HCT116 (cell line): ENCODE results near the gene C1orf35.

Experiments used
- CEBPB ChIP-seq: IDR thresholded peaks from 2 replicates; pipeline ENCODE4 v1.6.1; 2012; ENCODE audit warnings: low read depth
- CTCF ChIP-seq, 3 experiments: fragments of 200-600 bp in 1 of 3; sonication (generic) in 1 of 3; IDR thresholded peaks in 2 of 3; conservative IDR thresholded peaks in 1 of 3; 2 replicates each; pipeline ENCODE4 v1.5.1; 2012 to 2017; ENCODE audit warnings: low read depth in 2 of 3, low read length in 2 of 3, antibody characterized with exemption in 1 of 3, borderline replicate concordance in 1 of 3, control low read depth in 1 of 3, mild to moderate bottlenecking in 1 of 3, mixed read lengths in 1 of 3, mixed run types in 1 of 3, moderate library complexity in 1 of 3; ENCODE audit not compliant: insufficient read depth in 1 of 3
- ELF1 ChIP-seq: IDR thresholded peaks from 2 replicates; pipeline ENCODE4 v1.6.1; 2012; ENCODE audit warnings: low read depth, borderline replicate concordance
- POLR2A ChIP-seq: IDR thresholded peaks from 2 replicates; pipeline ENCODE4 v1.7.0; 2011; ENCODE audit warnings: borderline replicate concordance; ENCODE audit not compliant: insufficient read depth, insufficient read length; ENCODE audit errors: extremely low read depth
- REST ChIP-seq: IDR thresholded peaks from 2 replicates; pipeline ENCODE4 v1.6.1; 2012; ENCODE audit warnings: low read depth
- SIN3A ChIP-seq: IDR thresholded peaks from 2 replicates; pipeline ENCODE4 v1.6.1; 2012; ENCODE audit warnings: low read depth
- TF ChIP-seq, protein P1 (sequence below): IDR thresholded peaks from 2 replicates; pipeline ENCODE4 v1.6.1; 2012
- TF ChIP-seq, protein P2 (sequence below): IDR thresholded peaks from 2 replicates; pipeline ENCODE4 v1.6.1; 2011; ENCODE audit warnings: mild to moderate bottlenecking, low read length, moderate library complexity; ENCODE audit not compliant: insufficient replicate concordance; ENCODE audit errors: extremely low read depth

DNA sequence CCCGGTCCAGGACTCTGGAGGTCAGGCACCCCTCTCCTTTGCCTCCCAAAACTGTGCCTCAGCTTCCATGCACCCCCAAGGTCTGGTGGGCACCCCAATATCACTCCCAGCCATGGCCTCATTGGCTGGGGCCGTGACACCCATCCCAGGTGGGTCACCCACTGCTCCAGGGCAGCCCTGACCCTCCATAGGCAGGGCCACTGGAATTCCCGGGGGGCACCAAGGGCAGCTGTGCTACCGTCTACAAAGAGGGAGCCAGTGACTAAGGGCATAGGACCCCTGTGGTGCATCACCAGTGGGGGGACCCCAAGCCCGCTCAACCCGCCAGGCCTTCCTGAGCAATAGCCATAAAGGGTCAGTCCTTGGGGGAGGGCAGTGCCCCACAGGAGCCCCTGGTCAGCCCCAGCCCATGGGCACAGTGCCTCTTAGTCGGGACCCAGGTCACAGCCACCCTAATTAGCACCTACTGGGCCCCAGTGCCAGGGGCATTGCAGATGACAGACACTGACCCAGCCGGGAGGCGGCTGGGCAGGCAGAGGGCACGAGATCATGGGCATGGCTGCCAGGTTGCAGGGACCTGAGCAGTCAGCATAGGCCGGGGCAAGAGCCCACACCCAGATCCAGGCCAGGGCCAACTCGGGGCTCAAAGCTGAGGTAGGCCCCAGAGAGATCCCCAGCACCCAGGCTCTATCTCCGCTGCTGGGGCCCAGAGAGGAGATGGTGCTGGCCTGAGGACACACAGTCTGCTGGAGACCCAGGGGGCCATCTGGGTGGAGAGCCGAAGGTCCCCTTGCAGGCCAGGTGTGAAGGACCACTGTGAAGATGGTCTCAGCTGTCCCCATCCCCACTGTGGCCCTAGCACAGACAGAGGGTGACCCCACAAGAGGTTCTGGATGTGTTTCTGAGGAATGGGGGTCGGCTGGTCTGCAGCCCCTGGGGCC is 39.6 kb downstream of the C1orf35 start:
- TF ChIP-seq SIN3A (no peak), CTCF (IDR thresholded peaks at IDR 0.05 in 2 of 3, conservative IDR thresholded peaks at IDR 0.05 in 1 of 3; ENCODE audit: borderline replicate concordance in 1 of 3, insufficient read depth in 1 of 3, low read depth in 2 of 3, low read length in 2 of 3) (no peak), ELF1 (no peak), POLR2A (no peak), CEBPB (no peak), REST (no peak)
- TF ChIP-seq, protein P1, sequence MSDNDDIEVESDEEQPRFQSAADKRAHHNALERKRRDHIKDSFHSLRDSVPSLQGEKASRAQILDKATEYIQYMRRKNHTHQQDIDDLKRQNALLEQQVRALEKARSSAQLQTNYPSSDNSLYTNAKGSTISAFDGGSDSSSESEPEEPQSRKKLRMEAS = no peak
- TF ChIP-seq, protein P2, sequence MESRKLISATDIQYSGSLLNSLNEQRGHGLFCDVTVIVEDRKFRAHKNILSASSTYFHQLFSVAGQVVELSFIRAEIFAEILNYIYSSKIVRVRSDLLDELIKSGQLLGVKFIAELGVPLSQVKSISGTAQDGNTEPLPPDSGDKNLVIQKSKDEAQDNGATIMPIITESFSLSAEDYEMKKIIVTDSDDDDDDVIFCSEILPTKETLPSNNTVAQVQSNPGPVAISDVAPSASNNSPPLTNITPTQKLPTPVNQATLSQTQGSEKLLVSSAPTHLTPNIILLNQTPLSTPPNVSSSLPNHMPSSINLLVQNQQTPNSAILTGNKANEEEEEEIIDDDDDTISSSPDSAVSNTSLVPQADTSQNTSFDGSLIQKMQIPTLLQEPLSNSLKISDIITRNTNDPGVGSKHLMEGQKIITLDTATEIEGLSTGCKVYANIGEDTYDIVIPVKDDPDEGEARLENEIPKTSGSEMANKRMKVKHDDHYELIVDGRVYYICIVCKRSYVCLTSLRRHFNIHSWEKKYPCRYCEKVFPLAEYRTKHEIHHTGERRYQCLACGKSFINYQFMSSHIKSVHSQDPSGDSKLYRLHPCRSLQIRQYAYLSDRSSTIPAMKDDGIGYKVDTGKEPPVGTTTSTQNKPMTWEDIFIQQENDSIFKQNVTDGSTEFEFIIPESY = no peak
